SIG-M5 (cell line): ENCODE data around the gene GCH1.
"Not testable (repeated sequence)": the region's sequence is repeated elsewhere in the genome, so short reads cannot be mapped to it uniquely, and the experiment has no call there.

ENCODE experiments used
- DNase-seq: peaks from one replicate; lab custom pipeline; 2025; lab: John Stamatoyannopoulos, UW

The GCH1 gene

GRCh38 chr14:54908190-54908589 lies 5.6 kb upstream of the GCH1 start:
- DNase-seq: no peak

GRCh38 chr14:54906075-54906474 lies 3.4 kb upstream of the GCH1 start:
- no peak for DNase-seq

GRCh38 chr14:54902143-54902520 lies 494 bp downstream of the GCH1 start:
- DNase-seq: no peak

- DNase-seq: no peak
These were observed 1.1 kb downstream of the GCH1 start for GRCh38 chr14:54901380-54902142.

GRCh38 chr14:54899573-54899972 lies 3.1 kb downstream of the GCH1 start:
- no peak for DNase-seq

GRCh38 chr14:54897809-54898555 lies 4.6 kb downstream of the GCH1 start:
- not testable (repeated sequence) for DNase-seq

GRCh38 chr14:54895683-54896082 lies 6.9 kb downstream of the GCH1 start:
- no peak for DNase-seq

- no peak for DNase-seq
These were observed 7.6 kb downstream of the GCH1 start for GRCh38 chr14:54894995-54895394.

- DNase-seq: no peak
These were observed 9.4 kb downstream of the GCH1 start for GRCh38 chr14:54893151-54893760.

- DNase-seq: no peak
These were observed 11.0 kb downstream of the GCH1 start for GRCh38 chr14:54891471-54892245.

GRCh38 chr14:54890788-54891187 lies 11.8 kb downstream of the GCH1 start:
- no peak for DNase-seq

- no peak for DNase-seq
These were observed 12.7 kb downstream of the GCH1 start for GRCh38 chr14:54889919-54890318.

GRCh38 chr14:54882521-54882920 lies 20.1 kb downstream of the GCH1 start:
- no peak for DNase-seq

- DNase-seq: no peak
These were observed 20.7 kb downstream of the GCH1 start for GRCh38 chr14:54881761-54882401.

GRCh38 chr14:54881235-54881760 lies 21.3 kb downstream of the GCH1 start:
- DNase-seq: no peak

- DNase-seq: no peak
These were observed 25.0 kb downstream of the GCH1 start for GRCh38 chr14:54877703-54878021.

GRCh38 chr14:54877015-54877702 lies 25.5 kb downstream of the GCH1 start:
- DNase-seq: no peak

GRCh38 chr14:54875648-54876047 lies 27.0 kb downstream of the GCH1 start:
- DNase-seq: not testable (repeated sequence)

GRCh38 chr14:54870154-54871090 lies 32.2 kb downstream of the GCH1 start:
- DNase-seq: not testable (repeated sequence)

GRCh38 chr14:54867011-54867410 lies 35.6 kb downstream of the GCH1 start:
- no peak for DNase-seq
